OCI-LY1 (cell line): ENCODE measurements around the gene COBL.

Experiments used
- H2AFZ ChIP-seq: fragments of 200-600 bp; sonication (generic), shearing (Covaris generic); 2 replicates; pipeline ENCODE4 v1.6.0; 2014; ENCODE audit warnings: antibody characterized with exemption, mild to moderate bottlenecking, low read length
- H3F3A ChIP-seq: fragments of 200-600 bp; sonication (generic), shearing (Covaris generic); 2 replicates; pipeline ENCODE4 v1.6.0; 2014; ENCODE audit warnings: mild to moderate bottlenecking, antibody characterized with exemption, low read length, moderate library complexity; ENCODE audit not compliant: insufficient read depth
- H3K27ac ChIP-seq: fragments of 200-600 bp; sonication (generic); 2 replicates; pipeline ENCODE4 v1.5.1; 2014; ENCODE audit warnings: low read length, mixed run types, mild to moderate bottlenecking, low read depth; ENCODE audit not compliant: poor library complexity, severe bottlenecking
- H3K27me3 ChIP-seq: fragments of 200-600 bp; sonication (generic); 2 replicates; pipeline ENCODE4 v1.6.0; 2014; ENCODE audit warnings: antibody characterized with exemption, mild to moderate bottlenecking, low read length, moderate library complexity; ENCODE audit not compliant: insufficient read depth
- H3K36me3 ChIP-seq: fragments of 200-600 bp; sonication (generic); 2 replicates; pipeline ENCODE4 v1.6.1; 2014; ENCODE audit warnings: mild to moderate bottlenecking, antibody characterized with exemption, low read length, moderate library complexity, mixed read lengths; ENCODE audit not compliant: insufficient read depth
- H3K4me1 ChIP-seq: fragments of 200-600 bp; sonication (generic); 2 replicates; pipeline ENCODE4 v1.5.1; 2014; ENCODE audit warnings: mild to moderate bottlenecking, low read length, moderate library complexity; ENCODE audit not compliant: insufficient read depth, severe bottlenecking
- H3K4me2 ChIP-seq: fragments of 200-600 bp; sonication (generic), shearing (Covaris generic); 2 replicates; pipeline ENCODE4 v1.6.1; 2014; ENCODE audit warnings: low read length
- H3K4me3 ChIP-seq: fragments of 200-600 bp; sonication (generic); 2 replicates; pipeline ENCODE4 v1.5.1; 2014; ENCODE audit warnings: low read length, low read depth, mild to moderate bottlenecking, mixed read lengths; ENCODE audit not compliant: poor library complexity, severe bottlenecking
- H3K79me2 ChIP-seq: fragments of 200-600 bp; shearing (Covaris generic); 2 replicates; pipeline ENCODE4 v1.6.1; 2016; ENCODE audit warnings: mixed run types, low read length, mixed read lengths; ENCODE audit not compliant: insufficient read depth
- H3K9ac ChIP-seq: fragments of 200-600 bp; sonication (generic), shearing (Covaris generic); 2 replicates; pipeline ENCODE4 v1.6.1; 2014; ENCODE audit warnings: mild to moderate bottlenecking, low read length, mixed read lengths
- H3K9me2 ChIP-seq: fragments of 200-600 bp; sonication (generic), shearing (Covaris generic); 2 replicates; pipeline ENCODE4 v1.6.1; 2014; ENCODE audit warnings: low read depth, mild to moderate bottlenecking, low read length, mixed read lengths
- H3K9me3 ChIP-seq: fragments of 200-600 bp; shearing (Covaris generic); 2 replicates; pipeline ENCODE4 v1.6.1; 2014; ENCODE audit warnings: low read length, mixed read lengths
- H4K20me1 ChIP-seq: fragments of 200-600 bp; sonication (generic), shearing (Covaris generic); 2 replicates; pipeline ENCODE4 v1.6.0; 2016; ENCODE audit warnings: mild to moderate bottlenecking, low read length; ENCODE audit not compliant: insufficient read depth
- CTCF ChIP-seq: fragments of 200-600 bp; sonication (generic), shearing (Covaris generic); IDR thresholded peaks from 2 replicates; pipeline ENCODE4 v1.5.1; 2017; ENCODE audit warnings: mild to moderate bottlenecking, antibody characterized with exemption, low read length, moderate library complexity, mixed read lengths
- EZH2 ChIP-seq: fragments of 200-600 bp; sonication (generic), shearing (Covaris generic); IDR thresholded peaks from 2 replicates; pipeline ENCODE4 v1.8.0; 2017; ENCODE audit warnings: borderline replicate concordance, mixed run types, mild to moderate bottlenecking, antibody characterized with exemption, low read length, moderate library complexity, mixed read lengths

COBL gene

GRCh38 chr7:51226916-51227535, 89.6 kb downstream of the COBL start:
- H3K9me2 ChIP-seq, result no peaks in the 10 kb centered on the region
- H3K27me3 ChIP-seq, result no peaks in the 10 kb centered on the region
- TF ChIP-seq CTCF (no peak), EZH2 (no peak)
- no peak overlapping the region for H3K4me3 ChIP-seq
- no peak overlapping the region for H3K9ac ChIP-seq
- H3K4me1 ChIP-seq, result no peaks in the 10 kb centered on the region
- no peaks in the 10 kb centered on the region for H3K9me3 ChIP-seq
- H2AFZ ChIP-seq, result no peak overlapping the region
- H3K36me3 ChIP-seq, result no peaks in the 10 kb centered on the region
- no peaks in the 10 kb centered on the region for H4K20me1 ChIP-seq
- no peak overlapping the region for H3K27ac ChIP-seq
- H3F3A ChIP-seq, result no peaks in the 10 kb centered on the region
- H3K79me2 ChIP-seq, result no peaks in the 10 kb centered on the region
- H3K4me2 ChIP-seq, result no peak overlapping the region

- no peak overlapping the region for H2AFZ ChIP-seq
- TF ChIP-seq CTCF, result no peak
- no peak for TF ChIP-seq EZH2
- no peak overlapping the region for H3K4me3 ChIP-seq
- no peak overlapping the region for H3K27ac ChIP-seq
- no peaks in the 10 kb centered on the region for H3K79me2 ChIP-seq
- no peaks in the 10 kb centered on the region for H3F3A ChIP-seq
- no peaks in the 10 kb centered on the region for H3K4me1 ChIP-seq
- no peaks in the 10 kb centered on the region for H3K9me2 ChIP-seq
- no peaks in the 10 kb centered on the region for H3K36me3 ChIP-seq
- no peaks in the 10 kb centered on the region for H3K9me3 ChIP-seq
- no peaks in the 10 kb centered on the region for H4K20me1 ChIP-seq
- H3K27me3 ChIP-seq, result no peaks in the 10 kb centered on the region
- no peak overlapping the region for H3K4me2 ChIP-seq
- H3K9ac ChIP-seq, result no peak overlapping the region
These were observed 90.4 kb downstream of the COBL start for GRCh38 chr7:51226063-51226755.

- H3K79me2 ChIP-seq, result no peaks in the 10 kb centered on the region
These were observed 91.6 kb downstream of the COBL start for GRCh38 chr7:51224811-51225595.

More at GRCh38 chr7:51224811-51225595, 91.6 kb downstream of the COBL start:
- Histone ChIP-seq H3K4me2 (no peak overlapping the region), H3K9me3 (no peaks in the 10 kb centered on the region), H3K36me3 (no peaks in the 10 kb centered on the region), H3K27me3 (no peaks in the 10 kb centered on the region), H2AFZ (no peak overlapping the region), H3K4me3 (no peak overlapping the region), H3K9me2 (no peaks in the 10 kb centered on the region), H3K9ac (no peak overlapping the region), H3F3A (no peaks in the 10 kb centered on the region), H3K27ac (no peak overlapping the region), H3K4me1 (no peaks in the 10 kb centered on the region), H4K20me1 (no peaks in the 10 kb centered on the region)
- TF ChIP-seq CTCF (no peak), EZH2 (no peak)
